Natural killer cell (primary cell): Measurements from ENCODE around the gene PTF1A. TPM values are rescaled to one million over a fixed set of nuclear protein-coding genes. Genes with fewer than 3 reads are reported as not detected.

Source experiments
- ATAC-seq, 3 donors: fragments of 150-1000 bp in 2 of 3; fragments of 200-7000 bp in 1 of 3; cut with Tn5 transposase; 1 replicate in 1 of 3; 2 replicates in 2 of 3; pipeline ENCODE4 v1.10.0; 2021; ENCODE audit warnings: mild to moderate bottlenecking in 2 of 3, moderate library complexity in 2 of 3
- DNase-seq, 2 donors: peaks; one replicate each; pipeline versions ENCODE4 v3.0.0 to v3.0.0-alpha.2; 2013 to 2021; ENCODE audit warnings: mixed read lengths in 1 of 2
- H3K27ac ChIP-seq: one replicate; pipeline ENCODE4 v1.5.1; 2013; ENCODE audit warnings: mild to moderate bottlenecking, low read length
- H3K27me3 ChIP-seq: one replicate; pipeline ENCODE4 v1.6.1; 2013; ENCODE audit warnings: low read length; ENCODE audit not compliant: control insufficient read depth, insufficient read depth
- H3K36me3 ChIP-seq: one replicate; pipeline ENCODE4 v1.6.1; 2013; ENCODE audit warnings: low read length; ENCODE audit not compliant: control insufficient read depth, insufficient read depth
- H3K4me1 ChIP-seq: one replicate; pipeline ENCODE4 v1.6.1; 2013; ENCODE audit warnings: low read length; ENCODE audit not compliant: control insufficient read depth, insufficient read depth
- H3K4me3 ChIP-seq: one replicate; pipeline ENCODE4 v1.5.1; 2013; ENCODE audit warnings: low read length
- H3K9me3 ChIP-seq: one replicate; pipeline ENCODE4 v1.6.1; 2013; ENCODE audit warnings: low read length; ENCODE audit not compliant: control insufficient read depth, insufficient read depth
- H3K27ac Mint-ChIP-seq, 2 donors: one replicate each; pipeline ENCODE4 v1.8.0; 2022; ENCODE audit warnings: mild to moderate bottlenecking in 2 of 2, mixed read lengths in 2 of 2, moderate library complexity in 1 of 2
- H3K27me3 Mint-ChIP-seq, 2 donors: one replicate each; pipeline ENCODE4 v1.8.0; 2022; ENCODE audit warnings: low read depth in 2 of 2, mixed read lengths in 2 of 2
- H3K36me3 Mint-ChIP-seq: one replicate; pipeline ENCODE4 v1.8.0; 2022; ENCODE audit warnings: mixed read lengths
- H3K4me1 Mint-ChIP-seq, 2 donors: one replicate each; pipeline ENCODE4 v1.8.0; 2022; ENCODE audit warnings: mixed read lengths in 2 of 2
- H3K4me3 Mint-ChIP-seq: one replicate; pipeline ENCODE4 v1.8.0; 2022; ENCODE audit warnings: mild to moderate bottlenecking, moderate library complexity, mixed read lengths
- H3K9me3 Mint-ChIP-seq, 2 donors: one replicate each; pipeline ENCODE4 v1.8.0; 2022; ENCODE audit warnings: mixed read lengths in 2 of 2
- CTCF ChIP-seq: fragments of 200-600 bp; IDR thresholded peaks from one replicate; pipeline ENCODE4 v1.8.0; 2022; ENCODE audit warnings: antibody characterized with exemption
- WGBS: methylation state at CpG from one replicate; pipeline ENCODE4 v1.1.7; 2013; ENCODE audit warnings: missing lambda C conversion rate; ENCODE audit not compliant: insufficient coverage; 5-methylcytosine and 5-hydroxymethylcytosine counted together
- intact Hi-C: fragments of 100-400 bp; cut with micrococcal nuclease; formaldehyde crosslinking; loops from one replicate; pipeline ENCODE4 v1.14.2; 2022
- total RNA-seq, 4 donors: library from RNA; stranded (reverse); fragments of 120-200 nt in 1 of 4; gene quantifications; one replicate each; pipeline versions ENCODE4 v1.2.3 to v1.2.4, GENCODE V29; 2013 to 2022

PTF1A gene
- total RNA-seq, 3 donors from 2014 or later (not counting 1 experiment from before 2014, with no cell fraction given): not detected

DNA sequence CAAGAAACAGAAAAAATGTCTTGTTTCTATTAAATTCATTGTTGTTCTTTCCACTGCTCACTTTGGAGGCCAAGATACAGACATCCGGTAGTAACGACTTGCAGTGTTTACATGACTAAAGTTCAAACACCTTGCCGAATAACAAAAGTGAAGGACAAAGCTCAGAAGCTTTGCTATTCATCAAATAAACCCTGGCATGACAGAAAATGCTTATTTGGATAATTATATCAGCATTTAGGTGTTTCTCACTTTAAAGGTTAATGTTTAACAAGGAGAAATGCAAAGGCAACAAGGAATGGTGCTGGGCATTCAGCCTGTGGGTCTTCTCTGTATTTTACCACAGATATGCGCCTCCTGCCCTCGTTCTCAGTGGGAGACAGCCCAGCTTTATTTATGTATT lies 5.4 kb upstream of the PTF1A start:
- Mint-ChIP-seq H3K27ac (no peak overlapping the region), H3K27me3 (peaks cover 21 to 44% of the 10 kb centered on the region in 2 donors), H3K4me1 (no peaks in the 10 kb centered on the region), H3K4me3 (no peak overlapping the region), H3K36me3 (no peaks in the 10 kb centered on the region), H3K9me3 (no peaks in the 10 kb centered on the region)
- H3K27ac ChIP-seq: no peak overlapping the region
- ATAC-seq (no peak), DNase-seq (no peak)
- H3K4me3 ChIP-seq: no peak overlapping the region
- TF ChIP-seq CTCF: no peak
- 38% methylated on average over 4 of the region's 5 CpGs for WGBS
- H3K9me3 ChIP-seq: no peaks in the 10 kb centered on the region
- no peaks in the 10 kb centered on the region for H3K4me1 ChIP-seq
- intact Hi-C loops: no loop called here
- H3K36me3 ChIP-seq: no peaks in the 10 kb centered on the region
- peaks cover 12% of the 10 kb centered on the region for H3K27me3 ChIP-seq

DNA sequence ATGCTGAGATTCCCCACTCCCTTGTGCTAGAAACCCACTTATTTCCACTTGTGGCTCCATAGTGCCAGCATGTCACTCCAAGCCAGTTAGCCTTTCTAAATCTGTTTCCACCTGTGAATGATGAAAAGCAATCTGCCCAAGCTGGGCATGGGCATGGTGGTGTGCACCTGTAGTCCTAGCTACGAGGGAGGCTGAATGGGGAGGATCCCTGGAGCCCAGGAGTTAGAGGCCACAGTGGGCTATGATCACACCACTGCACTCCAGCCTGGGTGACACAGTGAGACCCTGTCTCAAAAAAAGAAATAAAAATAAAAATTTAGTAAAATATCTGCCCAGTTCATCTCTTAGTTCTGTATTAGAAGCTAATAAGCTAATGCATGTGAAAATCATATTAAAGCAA lies 5.0 kb upstream of the PTF1A start:
- Histone ChIP-seq H3K27ac (no peak overlapping the region), H3K4me3 (no peak overlapping the region), H3K36me3 (no peaks in the 10 kb centered on the region), H3K9me3 (no peaks in the 10 kb centered on the region), H3K27me3 (peaks cover 12% of the 10 kb centered on the region), H3K4me1 (no peaks in the 10 kb centered on the region)
- WGBS: 74% methylated on average over 1 of the region's 1 CpG
- Mint-ChIP-seq H3K4me1 (no peaks in the 10 kb centered on the region), H3K9me3 (no peaks in the 10 kb centered on the region), H3K4me3 (no peak overlapping the region), H3K36me3 (no peaks in the 10 kb centered on the region), H3K27me3 (peaks cover 19 to 44% of the 10 kb centered on the region in 2 donors), H3K27ac (no peak overlapping the region)
- no peak for TF ChIP-seq CTCF
- DNase-seq (no peak), ATAC-seq (no peak)
- intact Hi-C loops: no loop called here

- Mint-ChIP-seq H3K4me1 (no peaks in the 10 kb centered on the region), H3K27ac (no peak overlapping the region), H3K27me3 (peaks cover 22 to 52% of the 10 kb centered on the region in 2 donors), H3K36me3 (no peaks in the 10 kb centered on the region), H3K9me3 (no peaks in the 10 kb centered on the region), H3K4me3 (no peak overlapping the region)
- peaks cover 15% of the 10 kb centered on the region for H3K27me3 ChIP-seq
- ATAC-seq (no peak), DNase-seq (no peak)
- 25% methylated on average over 1 of the region's 5 CpGs for WGBS
- no peak overlapping the region for H3K4me3 ChIP-seq
- no peaks in the 10 kb centered on the region for H3K36me3 ChIP-seq
- no peak overlapping the region for H3K27ac ChIP-seq
- intact Hi-C loops: no loop called here
- no peaks in the 10 kb centered on the region for H3K9me3 ChIP-seq
- H3K4me1 ChIP-seq: no peaks in the 10 kb centered on the region
- TF ChIP-seq CTCF: no peak
These were observed 3.1 kb upstream of the PTF1A start for GRCh38 chr10:23189024-23189423.
